ENCODE results near the gene ZBTB48. TPM values are rescaled to one million over a fixed set of nuclear protein-coding genes. Genes with fewer than 3 reads are reported as not detected.

Gene ZBTB48
- total RNA-seq, 1 donor from 2014 or later = 39.0 TPM

GRCh38 chr1:6593810-6594209 is 14.0 kb downstream of the ZBTB48 start:
- H3K36me3 Mint-ChIP-seq (ENCODE audit: unreplicated experiment) = no peaks in the 10 kb centered on the region
- H3K4me3 Mint-ChIP-seq (ENCODE audit: unreplicated experiment) = no peak overlapping the region
- peaks cover 2% of the 10 kb centered on the region for H3K4me1 Mint-ChIP-seq (ENCODE audit: low read depth, unreplicated experiment)
- H3K27ac Mint-ChIP-seq (ENCODE audit: unreplicated experiment) = no peak overlapping the region
- peaks cover 3% of the 10 kb centered on the region for H3K9me3 Mint-ChIP-seq (ENCODE audit: unreplicated experiment)
- no peak for TF ChIP-seq CTCF (IDR thresholded peaks at IDR 0.05; ENCODE audit: partially characterized antibody, unreplicated experiment)
- peaks cover 4% of the 10 kb centered on the region for H3K27me3 Mint-ChIP-seq (ENCODE audit: unreplicated experiment)
- no peak for DNase-seq

- H3K36me3 Mint-ChIP-seq (ENCODE audit: unreplicated experiment) = no peaks in the 10 kb centered on the region
- peaks cover 4% of the 10 kb centered on the region for H3K9me3 Mint-ChIP-seq (ENCODE audit: unreplicated experiment)
- no peak for TF ChIP-seq CTCF (IDR thresholded peaks at IDR 0.05; ENCODE audit: partially characterized antibody, unreplicated experiment)
- no peak overlapping the region for H3K4me3 Mint-ChIP-seq (ENCODE audit: unreplicated experiment)
- H3K4me1 Mint-ChIP-seq (ENCODE audit: low read depth, unreplicated experiment) = peaks cover 7% of the 10 kb centered on the region
- H3K27ac Mint-ChIP-seq (ENCODE audit: unreplicated experiment) = no peak overlapping the region
- peaks cover 4% of the 10 kb centered on the region for H3K27me3 Mint-ChIP-seq (ENCODE audit: unreplicated experiment)
- DNase-seq = no peak
Measured at GRCh38 chr1:6594977-6595740, 15.4 kb downstream of the ZBTB48 start.

- Mint-ChIP-seq H3K27ac (ENCODE audit: unreplicated experiment) (no peak overlapping the region), H3K4me1 (ENCODE audit: low read depth, unreplicated experiment) (peaks cover 15% of the 10 kb centered on the region), H3K4me3 (ENCODE audit: unreplicated experiment) (no peak overlapping the region), H3K9me3 (ENCODE audit: unreplicated experiment) (peaks cover 10% of the 10 kb centered on the region), H3K27me3 (ENCODE audit: unreplicated experiment) (peaks cover 5% of the 10 kb centered on the region), H3K36me3 (ENCODE audit: unreplicated experiment) (no peaks in the 10 kb centered on the region)
- TF ChIP-seq CTCF (IDR thresholded peaks at IDR 0.05; ENCODE audit: partially characterized antibody, unreplicated experiment) = no peak
- no peak for DNase-seq
Measured at GRCh38 chr1:6596351-6596750, 16.6 kb downstream of the ZBTB48 start.

GRCh38 chr1:6596886-6597776 is 17.3 kb downstream of the ZBTB48 start:
- H3K27me3 Mint-ChIP-seq (ENCODE audit: unreplicated experiment) = peaks cover 5% of the 10 kb centered on the region
- H3K9me3 Mint-ChIP-seq (ENCODE audit: unreplicated experiment) = peaks cover 10% of the 10 kb centered on the region
- DNase-seq = no peak
- no peak for TF ChIP-seq CTCF (IDR thresholded peaks at IDR 0.05; ENCODE audit: partially characterized antibody, unreplicated experiment)
- H3K36me3 Mint-ChIP-seq (ENCODE audit: unreplicated experiment) = no peaks in the 10 kb centered on the region
- peaks cover 13% of the 10 kb centered on the region for H3K4me1 Mint-ChIP-seq (ENCODE audit: low read depth, unreplicated experiment)
- H3K4me3 Mint-ChIP-seq (ENCODE audit: unreplicated experiment) = no peak overlapping the region
- H3K27ac Mint-ChIP-seq (ENCODE audit: unreplicated experiment) = no peak overlapping the region

GRCh38 chr1:6597777-6598131 is 18.0 kb downstream of the ZBTB48 start:
- Mint-ChIP-seq H3K27ac (ENCODE audit: unreplicated experiment) (no peak overlapping the region), H3K36me3 (ENCODE audit: unreplicated experiment) (no peaks in the 10 kb centered on the region), H3K4me3 (ENCODE audit: unreplicated experiment) (no peak overlapping the region), H3K4me1 (ENCODE audit: low read depth, unreplicated experiment) (peaks cover 13% of the 10 kb centered on the region), H3K27me3 (ENCODE audit: unreplicated experiment) (peaks cover 8% of the 10 kb centered on the region), H3K9me3 (ENCODE audit: unreplicated experiment) (peaks cover 10% of the 10 kb centered on the region)
- DNase-seq = no peak
- no peak for TF ChIP-seq CTCF (IDR thresholded peaks at IDR 0.05; ENCODE audit: partially characterized antibody, unreplicated experiment)
